WI38 (cell line): ENCODE results near the gene SLC2A8.

ENCODE experiments used
- H3K4me3 ChIP-seq: 2 replicates; pipeline ENCODE4 v1.5.1; 2011; ENCODE audit warnings: low read depth, mild to moderate bottlenecking, control low read depth, low read length
- TF ChIP-seq, protein P1 (sequence below): IDR thresholded peaks from 2 replicates; pipeline ENCODE4 v1.5.1; 2012; ENCODE audit warnings: low read depth, mild to moderate bottlenecking, control low read depth, low read length

SLC2A8 gene

DNA sequence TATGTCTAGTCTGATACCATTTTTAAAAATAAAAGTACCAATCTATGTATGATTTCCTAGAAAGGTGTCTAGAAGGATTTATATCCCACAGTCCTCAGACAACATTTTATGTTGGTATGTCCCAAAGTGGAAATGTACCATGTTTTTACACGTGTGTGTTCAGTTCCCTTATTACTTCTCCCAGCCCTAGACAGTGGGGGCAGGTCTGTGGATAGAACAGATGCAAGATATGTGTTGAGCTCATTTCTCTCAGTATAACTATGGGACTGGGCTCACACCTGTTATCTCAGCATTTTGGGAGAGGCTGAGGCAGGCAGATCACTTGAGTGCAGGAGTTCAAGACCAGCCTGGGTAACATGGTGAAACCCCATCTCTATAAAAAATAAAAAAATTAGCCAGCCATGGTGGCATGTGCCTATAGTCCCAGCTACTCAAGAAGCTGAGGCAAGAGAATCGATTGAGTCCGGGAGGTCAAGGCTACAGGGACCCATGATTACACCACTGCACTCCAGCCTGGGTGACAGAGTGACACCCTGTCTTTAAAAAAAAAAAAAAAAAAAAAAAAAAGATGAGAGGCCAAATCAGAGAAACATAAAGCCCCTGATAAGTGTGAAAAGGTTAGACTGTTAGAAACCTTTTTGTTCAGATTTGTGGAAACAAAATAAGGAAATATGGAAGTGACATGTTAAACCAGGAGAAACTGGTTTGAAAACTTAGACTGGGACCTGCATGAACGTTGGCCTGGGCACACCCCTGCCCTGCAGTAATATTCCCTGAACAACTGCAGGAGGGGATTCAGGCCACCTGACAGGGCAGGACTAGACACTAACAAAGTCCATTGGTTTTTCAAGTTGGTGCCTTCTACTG, 7.4 kb upstream of the SLC2A8 start:
- TF ChIP-seq, protein P1, sequence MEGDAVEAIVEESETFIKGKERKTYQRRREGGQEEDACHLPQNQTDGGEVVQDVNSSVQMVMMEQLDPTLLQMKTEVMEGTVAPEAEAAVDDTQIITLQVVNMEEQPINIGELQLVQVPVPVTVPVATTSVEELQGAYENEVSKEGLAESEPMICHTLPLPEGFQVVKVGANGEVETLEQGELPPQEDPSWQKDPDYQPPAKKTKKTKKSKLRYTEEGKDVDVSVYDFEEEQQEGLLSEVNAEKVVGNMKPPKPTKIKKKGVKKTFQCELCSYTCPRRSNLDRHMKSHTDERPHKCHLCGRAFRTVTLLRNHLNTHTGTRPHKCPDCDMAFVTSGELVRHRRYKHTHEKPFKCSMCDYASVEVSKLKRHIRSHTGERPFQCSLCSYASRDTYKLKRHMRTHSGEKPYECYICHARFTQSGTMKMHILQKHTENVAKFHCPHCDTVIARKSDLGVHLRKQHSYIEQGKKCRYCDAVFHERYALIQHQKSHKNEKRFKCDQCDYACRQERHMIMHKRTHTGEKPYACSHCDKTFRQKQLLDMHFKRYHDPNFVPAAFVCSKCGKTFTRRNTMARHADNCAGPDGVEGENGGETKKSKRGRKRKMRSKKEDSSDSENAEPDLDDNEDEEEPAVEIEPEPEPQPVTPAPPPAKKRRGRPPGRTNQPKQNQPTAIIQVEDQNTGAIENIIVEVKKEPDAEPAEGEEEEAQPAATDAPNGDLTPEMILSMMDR: no peak
- H3K4me3 ChIP-seq: no peak overlapping the region

DNA sequence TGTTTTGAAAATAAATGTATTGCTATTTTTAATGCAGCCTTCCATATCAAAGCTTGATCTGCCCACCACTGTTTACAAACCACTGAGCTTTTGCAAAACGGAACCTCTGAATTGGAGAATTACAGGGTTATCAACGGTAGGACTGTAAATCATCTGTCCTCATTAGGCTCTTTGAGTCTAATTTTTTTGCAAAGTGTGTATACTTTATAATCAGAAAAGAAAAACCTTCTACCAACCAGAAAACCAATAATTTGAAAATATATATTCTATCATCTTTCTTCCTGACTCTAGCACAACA, 6.8 kb upstream of the SLC2A8 start:
- TF ChIP-seq, protein P1: no peak
- H3K4me3 ChIP-seq: no peak overlapping the region

DNA sequence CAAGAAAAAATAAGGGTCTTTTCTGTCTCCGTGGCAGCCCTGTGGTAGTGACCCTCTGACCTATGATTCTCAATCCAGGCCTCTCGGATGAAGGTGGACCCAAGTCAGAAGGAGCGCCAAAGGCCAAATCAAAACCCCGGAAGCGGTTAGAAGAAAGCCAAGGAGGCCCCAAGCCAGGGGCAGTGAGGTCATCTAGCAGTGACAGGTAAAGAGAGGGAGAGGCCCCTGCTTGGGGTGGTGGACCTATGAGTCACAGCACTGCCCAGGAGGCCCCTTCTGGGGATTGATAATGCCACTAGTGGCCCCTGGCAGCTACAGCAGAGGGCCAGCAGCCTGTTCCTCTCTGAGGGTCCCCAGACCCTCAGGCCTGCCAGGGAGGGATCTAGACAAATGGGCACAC, 6.4 kb upstream of the SLC2A8 start:
- H3K4me3 ChIP-seq: no peak overlapping the region
- TF ChIP-seq, protein P1: no peak

DNA sequence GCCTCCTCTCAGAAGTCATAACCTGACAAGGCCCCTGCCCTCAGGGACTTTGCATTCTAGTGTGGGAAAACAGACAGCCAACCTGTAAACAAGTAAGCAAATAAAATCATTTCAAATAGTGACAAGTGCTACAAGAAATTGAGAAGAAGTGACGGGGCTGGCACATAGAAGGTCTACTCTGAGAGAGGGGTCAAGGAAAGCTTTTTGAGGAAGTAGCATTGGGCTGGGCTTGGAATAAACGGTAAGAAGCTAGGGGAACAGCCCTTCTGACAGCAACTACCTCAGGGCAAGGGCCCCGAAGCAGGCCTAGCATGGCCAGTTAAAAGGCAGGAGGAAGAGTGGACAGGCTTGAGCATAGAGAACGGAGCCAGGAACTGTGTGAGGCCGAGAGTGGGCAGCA, 4.8 kb upstream of the SLC2A8 start:
- no peak overlapping the region for H3K4me3 ChIP-seq
- TF ChIP-seq, protein P1: no peak

DNA sequence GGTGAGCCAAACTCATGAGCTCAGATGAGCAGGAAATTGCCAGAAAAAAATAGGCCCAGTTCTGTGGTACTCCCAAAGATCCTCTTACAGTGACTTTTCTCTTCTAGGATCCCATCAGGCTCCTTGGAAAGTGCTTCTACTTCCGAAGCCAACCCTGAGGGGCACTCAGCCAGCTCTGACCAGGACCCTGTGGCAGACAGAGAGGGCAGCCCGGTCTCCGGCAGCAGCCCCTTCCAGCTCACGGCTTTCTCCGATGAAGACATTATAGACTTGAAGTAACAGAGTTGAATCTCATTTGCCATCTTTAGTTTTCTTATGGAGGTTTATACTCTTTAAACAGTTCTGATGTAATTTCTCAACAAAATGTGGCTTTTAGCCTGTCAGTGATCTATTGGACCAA, 4.0 kb upstream of the SLC2A8 start:
- H3K4me3 ChIP-seq: no peak overlapping the region
- TF ChIP-seq, protein P1: no peak

DNA sequence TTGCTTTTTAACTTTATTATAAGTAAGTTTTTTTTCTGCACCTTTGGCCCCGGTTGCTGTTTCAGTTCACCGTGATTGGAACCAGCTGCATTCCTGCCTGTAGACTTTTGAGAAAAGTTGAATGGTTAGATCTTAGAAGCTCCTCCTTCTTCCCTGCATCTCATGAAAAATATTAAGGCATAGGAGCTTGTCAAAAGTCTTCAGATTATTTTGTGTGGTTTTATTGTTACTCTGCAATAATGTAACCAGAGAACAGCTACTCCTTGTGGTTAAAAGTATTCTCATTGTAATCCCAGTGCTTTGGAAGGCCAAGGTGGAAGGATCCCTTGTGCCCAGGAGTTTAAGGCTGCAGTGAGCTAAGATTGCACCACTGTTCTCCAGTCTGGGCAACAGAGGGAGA, 3.3 kb upstream of the SLC2A8 start:
- TF ChIP-seq, protein P1: no peak
- H3K4me3 ChIP-seq: no peak overlapping the region

DNA sequence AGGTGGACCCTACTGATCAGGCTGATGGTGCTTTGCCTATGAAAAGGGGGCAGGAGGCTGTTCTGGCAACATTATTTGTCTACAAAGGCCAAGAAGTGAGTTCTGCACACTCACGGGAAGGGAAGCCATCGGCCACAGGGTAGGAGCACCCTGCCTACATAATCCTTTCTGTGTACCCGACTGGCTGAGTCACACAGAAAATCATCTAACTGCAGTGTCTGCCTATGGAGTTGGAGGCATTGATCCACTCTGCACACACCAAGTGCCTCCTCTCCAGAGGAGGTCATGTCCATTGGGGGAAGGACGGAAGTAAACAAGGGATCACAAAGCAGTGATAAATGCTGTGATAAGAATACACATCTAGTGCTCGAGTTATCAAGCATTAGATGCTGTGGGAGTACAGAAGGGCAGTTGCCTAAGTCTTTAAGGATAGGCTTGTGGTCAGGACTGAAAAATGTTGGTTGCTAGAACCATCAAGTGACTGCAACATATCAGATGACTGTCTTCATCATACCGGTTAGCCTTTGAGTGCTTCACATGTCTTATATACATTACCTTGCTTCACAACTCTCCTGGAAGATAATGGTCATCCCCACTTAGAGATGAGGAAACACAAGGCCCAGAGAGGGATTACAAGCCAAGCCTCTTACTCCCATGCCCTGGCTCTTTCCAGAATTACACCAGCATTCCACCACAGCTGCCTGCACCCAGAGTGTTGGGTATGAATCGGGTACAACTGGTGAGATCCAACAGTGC, 1.3 kb upstream of the SLC2A8 start:
- H3K4me3 ChIP-seq: no peak overlapping the region
- TF ChIP-seq, protein P1: no peak
